Kidney (tissue), 14 donors: ENCODE data around the gene PRKAR1B. TPM values are rescaled to one million over a fixed set of nuclear protein-coding genes. Genes with fewer than 3 reads are reported as not detected.
A peak's percentile ranks its signal among the peaks of the same experiment; 100 is the strongest.

Experiments
- DNase-seq, 5 donors: peaks; one replicate each; pipeline ENCODE4 v3.0.0-alpha.2; 2013 to 2020
- FAIRE-seq: peaks from 2 replicates; lab custom pipeline; 2012; peaks lifted over from hg19 to GRCh38; lab: Jason Lieb, UNC
- H3K27ac ChIP-seq, 2 donors: one replicate each; pipeline ENCODE4 v1.7.0; 2013; ENCODE audit warnings: low read depth in 2 of 2, low read length in 2 of 2, inconsistent platforms in 1 of 2
- H3K27me3 ChIP-seq: one replicate; pipeline ENCODE4 v1.7.1; 2013; ENCODE audit warnings: low read length, inconsistent platforms; ENCODE audit not compliant: control insufficient read depth, insufficient read depth
- H3K36me3 ChIP-seq, 3 donors: one replicate each; pipeline versions ENCODE4 v1.7.0 to v1.7.1; 2013; ENCODE audit warnings: low read length in 3 of 3, control low read depth in 1 of 3, inconsistent platforms in 1 of 3; ENCODE audit not compliant: insufficient read depth in 3 of 3, control insufficient read depth in 2 of 3
- H3K4me1 ChIP-seq, 3 donors: one replicate each; pipeline versions ENCODE4 v1.7.0 to v1.7.1; 2013; ENCODE audit warnings: low read length in 3 of 3, inconsistent platforms in 1 of 3, low read depth in 1 of 3; ENCODE audit not compliant: control insufficient read depth in 2 of 3, insufficient read depth in 2 of 3
- H3K4me3 ChIP-seq, 3 donors: one replicate each; pipeline versions ENCODE4 v1.7.0 to v1.8.1; 2013; ENCODE audit warnings: low read length in 3 of 3, control low read depth in 1 of 3, inconsistent platforms in 1 of 3
- H3K9ac ChIP-seq, 3 donors: one replicate each; pipeline versions ENCODE4 v1.7.0 to v1.7.1; 2013; ENCODE audit warnings: low read length in 3 of 3, control low read depth in 1 of 3, inconsistent platforms in 1 of 3
- H3K9me3 ChIP-seq, 3 donors: one replicate each; pipeline versions ENCODE4 v1.7.0 to v1.7.1; 2013; ENCODE audit warnings: low read length in 3 of 3, control low read depth in 1 of 3, inconsistent platforms in 1 of 3; ENCODE audit not compliant: control insufficient read depth in 2 of 3, insufficient read depth in 1 of 3
- CTCF ChIP-seq: IDR thresholded peaks from 3 replicates; pipeline ENCODE4 v1.5.1; 2012; ENCODE audit warnings: mild to moderate bottlenecking, moderate library complexity, borderline replicate concordance; ENCODE audit not compliant: insufficient read depth; ENCODE audit errors: extremely low read depth
- intact Hi-C: fragments of 100-400 bp; cut with DNase I; formaldehyde crosslinking; loops from one replicate; pipeline ENCODE4 v1.11.1; 2022
- polyA plus RNA-seq: library from polyadenylated mRNA; stranded (reverse); fragments of 350-450 nt; fragmentation: Illumina TruSeq; extraction: RNeasy Lipid Tissue Mini Kit (QIAGEN cat#74804); gene quantifications from one replicate; pipeline ENCODE4 v1.2.3, GENCODE V29; 2014; ENCODE audit warnings: low read depth, low replicate concordance; ENCODE audit not compliant: insufficient read depth
- total RNA-seq: library from RNA; stranded (reverse); fragmentation: NEBNext Ultra II Directional; extraction: Animal tissue kit (Norgen Biotek cat#: 25700); gene quantifications from one replicate; pipeline ENCODE4 v1.2.1, GENCODE V29; 2021
- donor health status: control.
- donor health status: control.
- donor health status: control.
- donor health status: control.
- donor health status: control.
- donor health status: DM: yes; HTN: yes; CAD: no.
- donor health status: Normal renal cell carcinoma (clear cell type).

Gene PRKAR1B
- total and polyA plus RNA-seq, 2 donors from 2014 or later: 15.9 to 21.4 TPM

DNA sequence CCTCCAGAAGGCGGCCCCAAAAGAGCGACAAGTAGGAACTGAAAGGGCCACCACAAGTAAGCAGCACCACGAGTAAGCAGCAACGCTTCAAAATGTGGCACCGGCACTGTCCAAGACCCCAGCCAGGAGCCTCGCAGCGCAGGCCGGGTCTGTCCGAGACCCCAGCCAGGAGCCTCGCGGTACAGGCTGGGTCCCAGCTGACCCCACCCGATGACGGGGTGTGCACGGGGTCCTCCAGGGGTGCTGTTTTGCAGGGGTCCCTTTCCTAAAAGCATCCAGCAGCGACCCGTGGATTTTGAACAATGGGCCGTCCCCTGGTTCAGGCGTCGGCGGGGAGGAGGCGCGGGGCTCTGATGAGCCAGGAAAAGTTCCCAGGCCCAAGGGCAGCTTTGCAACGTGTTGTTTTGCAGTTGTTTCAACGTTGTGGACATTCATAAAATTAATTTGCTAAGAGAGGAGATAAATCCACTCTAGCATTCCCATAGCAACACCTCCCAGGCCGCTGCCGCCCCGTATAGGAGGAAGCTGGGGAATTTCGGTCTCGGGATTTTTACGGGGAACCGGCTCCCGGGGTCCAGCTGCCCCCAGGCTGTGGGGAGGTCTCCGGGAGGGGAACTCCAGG, 155.9 kb downstream of the PRKAR1B start:
- no peak overlapping the region for H3K27ac ChIP-seq
- peaks cover 0 to 5% (median 0%) of the 10 kb centered on the region in 3 donors for H3K9me3 ChIP-seq
- no peaks in the 10 kb centered on the region for H3K27me3 ChIP-seq
- no peak overlapping the region for H3K9ac ChIP-seq
- DNase-seq (peak in 2 of 5 donors; percentile 46 to 56), FAIRE-seq (no peak)
- no peaks in the 10 kb centered on the region for H3K4me1 ChIP-seq
- no peak for TF ChIP-seq CTCF
- H3K4me3 ChIP-seq: no peak overlapping the region
- intact Hi-C loops: no loop called here
- peaks cover 0 to 4% (median 0%) of the 10 kb centered on the region in 3 donors for H3K36me3 ChIP-seq

DNA sequence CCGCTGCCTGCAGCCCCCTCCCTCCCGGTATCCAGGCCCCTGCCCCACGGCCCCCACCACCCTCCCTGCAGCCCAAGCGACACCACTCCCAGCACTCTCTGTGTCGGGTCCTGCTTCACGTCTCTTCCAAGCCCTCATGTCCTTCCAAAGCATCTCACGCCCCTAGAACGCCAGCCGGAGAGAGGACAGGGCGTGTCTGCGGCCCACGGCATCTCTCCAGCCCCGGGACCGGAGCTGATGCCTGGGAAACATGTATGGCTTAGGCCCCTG, 156.3 kb downstream of the PRKAR1B start:
- H3K27ac ChIP-seq: no peak overlapping the region
- H3K4me3 ChIP-seq: no peak overlapping the region
- FAIRE-seq (no peak), DNase-seq (peak in 1 of 5 donors; percentile 67)
- peaks cover 0 to 6% (median 0%) of the 10 kb centered on the region in 3 donors for H3K9me3 ChIP-seq
- no peak for TF ChIP-seq CTCF
- H3K27me3 ChIP-seq: no peaks in the 10 kb centered on the region
- no peak overlapping the region for H3K9ac ChIP-seq
- H3K36me3 ChIP-seq: peaks cover 0 to 5% (median 0%) of the 10 kb centered on the region in 3 donors
- intact Hi-C loops: no loop called here
- H3K4me1 ChIP-seq: no peaks in the 10 kb centered on the region

GRCh38 chr7:569996-570800, 156.9 kb downstream of the PRKAR1B start:
- Histone ChIP-seq H3K9me3 (peaks cover 0 to 6% (median 0%) of the 10 kb centered on the region in 3 donors), H3K27me3 (no peaks in the 10 kb centered on the region), H3K4me1 (no peaks in the 10 kb centered on the region), H3K27ac (no peak overlapping the region), H3K4me3 (no peak overlapping the region), H3K9ac (no peak overlapping the region), H3K36me3 (peaks cover 0 to 5% (median 0%) of the 10 kb centered on the region in 3 donors)
- peak in 1 of 5 donors; percentile 69 for DNase-seq
- no peak for TF ChIP-seq CTCF
- intact Hi-C loops: no loop called here
- no peak for FAIRE-seq
